OCI-LY7 (cell line): ENCODE measurements around the gene INPP5F. TPM values are rescaled to one million over a fixed set of nuclear protein-coding genes. Genes with fewer than 3 reads are reported as not detected.

ENCODE experiments used
- BruUV-seq: library from RNA; stranded (reverse); fragments of 400-500 nt; replicated peaks from 2 replicates; lab custom pipeline; 2021; lab: Mats Ljungman, UMichigan
- CTCF ChIA-PET: fragments of 300-600 bp; sonication (Branson Sonifier 250); formaldehyde crosslinking; loops from one replicate; lab custom pipeline; 2022; ENCODE audit warnings: antibody characterized with exemption; ENCODE audit not compliant: unreplicated experiment; lab: Charles Lee
- POLR2A ChIA-PET: fragments of 300-600 bp; sonication (Branson Sonifier 250); formaldehyde crosslinking; loops from one replicate; lab custom pipeline; 2022; ENCODE audit warnings: antibody characterized with exemption; lab: Charles Lee
- DNase-seq: peaks from one replicate; pipeline ENCODE4 v3.0.0-alpha.2; 2015; ENCODE audit warnings: low spot score
- H2AFZ ChIP-seq: fragments of 200-600 bp; sonication (generic), shearing (Covaris generic); 2 replicates; pipeline ENCODE4 v1.6.1; 2014; ENCODE audit warnings: mild to moderate bottlenecking, antibody characterized with exemption, low read length, moderate library complexity
- H3K27ac ChIP-seq: fragments of 200-600 bp; sonication (generic); 2 replicates; pipeline ENCODE4 v1.5.1; 2014; ENCODE audit warnings: mixed run types, low read depth, mild to moderate bottlenecking, moderate library complexity, low read length, inconsistent platforms; ENCODE audit not compliant: poor library complexity, severe bottlenecking
- H3K36me3 ChIP-seq: fragments of 200-600 bp; sonication (generic); 2 replicates; pipeline ENCODE4 v1.6.1; 2014; ENCODE audit warnings: mild to moderate bottlenecking, antibody characterized with exemption, low read length, moderate library complexity, mixed read lengths; ENCODE audit not compliant: insufficient read depth
- H3K4me1 ChIP-seq: fragments of 200-600 bp; sonication (generic); 2 replicates; pipeline ENCODE4 v1.5.1; 2014; ENCODE audit warnings: mild to moderate bottlenecking, low read length; ENCODE audit not compliant: insufficient read depth, poor library complexity, severe bottlenecking
- H3K4me2 ChIP-seq: fragments of 200-600 bp; sonication (generic); 2 replicates; pipeline ENCODE4 v1.6.1; 2014; ENCODE audit warnings: mild to moderate bottlenecking, low read length
- H3K4me3 ChIP-seq: fragments of 200-600 bp; sonication (generic); 2 replicates; pipeline ENCODE4 v1.5.1; 2014; ENCODE audit warnings: mild to moderate bottlenecking, low read depth, low read length; ENCODE audit not compliant: poor library complexity, severe bottlenecking
- H3K79me2 ChIP-seq: fragments of 200-600 bp; sonication (generic); 2 replicates; pipeline ENCODE4 v1.6.1; 2016; ENCODE audit warnings: low read depth, mild to moderate bottlenecking, low read length, moderate library complexity, mixed read lengths; ENCODE audit not compliant: insufficient read depth
- H3K9me2 ChIP-seq: fragments of 200-600 bp; sonication (generic); 2 replicates; pipeline ENCODE4 v1.6.1; 2016; ENCODE audit warnings: mild to moderate bottlenecking, low read length, mixed read lengths; ENCODE audit not compliant: insufficient read depth
- H3K9me3 ChIP-seq: fragments of 200-600 bp; sonication (generic); 2 replicates; pipeline ENCODE4 v1.6.1; 2014; ENCODE audit warnings: mild to moderate bottlenecking, mixed run types, low read length, mixed read lengths
- H4K20me1 ChIP-seq: fragments of 200-600 bp; sonication (generic); 2 replicates; pipeline ENCODE4 v1.6.1; 2014; ENCODE audit warnings: mild to moderate bottlenecking, antibody characterized with exemption, low read length, moderate library complexity, mixed read lengths; ENCODE audit not compliant: insufficient read depth
- EZH2phosphoT487 ChIP-seq: fragments of 200-600 bp; sonication (generic); IDR thresholded peaks from 2 replicates; pipeline ENCODE4 v1.6.1; 2018; ENCODE audit warnings: low read depth, borderline replicate concordance, mild to moderate bottlenecking, mixed run types, antibody characterized with exemption, low read length, moderate library complexity, mixed read lengths
- intact Hi-C: fragments of 100-400 bp; cut with micrococcal nuclease; formaldehyde crosslinking; loops from one replicate; pipeline ENCODE4 v1.10.0; 2022; ENCODE audit not compliant: unreplicated experiment
- total RNA-seq, 2 experiments: library from RNA; depleted of rRNA in 1 of 2; stranded (reverse); fragments of >200 nt in 1 of 2; shearing (Covaris generic) in 1 of 2; gene quantifications; 2 replicates each; pipeline ENCODE4 v1.2.3, GENCODE V29; 2014 to 2022
- TF ChIP-seq, protein P1 (sequence below): fragments of 200-600 bp; sonication (generic); conservative IDR thresholded peaks from 2 replicates; pipeline ENCODE4 v1.5.1; 2014; ENCODE audit warnings: mild to moderate bottlenecking, antibody characterized with exemption, low read length, moderate library complexity, mixed read lengths

The INPP5F gene
- total RNA-seq, 2 experiments from 2014 or later: 6.2 to 12.8 TPM

DNA sequence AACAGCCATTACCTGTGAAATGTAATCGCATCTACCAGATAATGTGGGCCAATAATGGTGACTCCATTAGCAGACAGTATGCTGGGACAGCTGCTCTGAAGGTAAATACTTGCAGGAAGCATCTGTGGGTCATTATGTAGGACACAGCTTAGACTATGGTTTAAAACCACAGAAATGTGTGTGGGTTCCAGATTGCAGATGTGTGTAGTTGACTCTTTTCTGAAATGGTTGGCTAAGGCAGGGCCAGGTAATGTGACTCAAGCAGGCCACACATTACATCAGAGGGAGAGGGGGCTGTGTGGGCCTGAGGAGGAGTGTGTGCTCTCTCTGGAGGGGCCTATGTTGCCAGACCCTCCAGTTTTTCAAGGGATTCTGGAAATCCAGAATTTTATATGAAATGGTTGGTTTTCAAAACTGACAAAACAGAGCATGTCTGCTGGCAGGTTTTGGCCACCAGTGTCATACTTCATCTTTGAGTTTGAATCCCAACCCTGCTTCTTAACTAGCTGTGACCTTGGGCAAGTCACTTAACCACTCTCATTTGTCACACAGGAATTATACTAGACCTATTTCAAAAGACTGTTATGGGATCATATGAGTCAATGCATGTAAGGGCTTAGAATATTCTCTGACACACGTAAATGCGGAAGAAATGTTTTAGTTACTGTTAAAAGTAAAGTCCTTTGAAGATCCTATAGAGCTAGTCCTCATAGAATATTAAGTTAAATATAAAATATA is 82.3 kb downstream of the INPP5F start:
- no peak overlapping the region for H2AFZ ChIP-seq
- BruUV-seq: no TSS peak
- no peak overlapping the region for H3K4me2 ChIP-seq
- no peak for TF ChIP-seq EZH2phosphoT487
- TF ChIP-seq, protein P1, sequence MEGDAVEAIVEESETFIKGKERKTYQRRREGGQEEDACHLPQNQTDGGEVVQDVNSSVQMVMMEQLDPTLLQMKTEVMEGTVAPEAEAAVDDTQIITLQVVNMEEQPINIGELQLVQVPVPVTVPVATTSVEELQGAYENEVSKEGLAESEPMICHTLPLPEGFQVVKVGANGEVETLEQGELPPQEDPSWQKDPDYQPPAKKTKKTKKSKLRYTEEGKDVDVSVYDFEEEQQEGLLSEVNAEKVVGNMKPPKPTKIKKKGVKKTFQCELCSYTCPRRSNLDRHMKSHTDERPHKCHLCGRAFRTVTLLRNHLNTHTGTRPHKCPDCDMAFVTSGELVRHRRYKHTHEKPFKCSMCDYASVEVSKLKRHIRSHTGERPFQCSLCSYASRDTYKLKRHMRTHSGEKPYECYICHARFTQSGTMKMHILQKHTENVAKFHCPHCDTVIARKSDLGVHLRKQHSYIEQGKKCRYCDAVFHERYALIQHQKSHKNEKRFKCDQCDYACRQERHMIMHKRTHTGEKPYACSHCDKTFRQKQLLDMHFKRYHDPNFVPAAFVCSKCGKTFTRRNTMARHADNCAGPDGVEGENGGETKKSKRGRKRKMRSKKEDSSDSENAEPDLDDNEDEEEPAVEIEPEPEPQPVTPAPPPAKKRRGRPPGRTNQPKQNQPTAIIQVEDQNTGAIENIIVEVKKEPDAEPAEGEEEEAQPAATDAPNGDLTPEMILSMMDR: no peak
- ChIA-PET POLR2A (no interaction called here), CTCF (no interaction called here)
- DNase-seq: no peak
- no peak overlapping the region for H3K4me3 ChIP-seq
- no peaks in the 10 kb centered on the region for H3K9me3 ChIP-seq
- intact Hi-C loops: no loop called here
- no peak overlapping the region for H3K27ac ChIP-seq
- H3K9me2 ChIP-seq: no peaks in the 10 kb centered on the region
- no peaks in the 10 kb centered on the region for H3K36me3 ChIP-seq
- no peaks in the 10 kb centered on the region for H3K79me2 ChIP-seq
- H4K20me1 ChIP-seq: no peaks in the 10 kb centered on the region
- peaks cover 14% of the 10 kb centered on the region for H3K4me1 ChIP-seq

- H3K36me3 ChIP-seq: no peaks in the 10 kb centered on the region
- peaks cover 14% of the 10 kb centered on the region for H3K4me1 ChIP-seq
- no peak overlapping the region for H3K4me3 ChIP-seq
- CTCF ChIA-PET: no interaction called here
- TF ChIP-seq EZH2phosphoT487: no peak
- TF ChIP-seq, protein P1: no peak
- H3K79me2 ChIP-seq: no peaks in the 10 kb centered on the region
- intact Hi-C loops: no loop called here
- H3K9me2 ChIP-seq: no peaks in the 10 kb centered on the region
- no peak overlapping the region for H2AFZ ChIP-seq
- DNase-seq: no peak
- H3K9me3 ChIP-seq: no peaks in the 10 kb centered on the region
- POLR2A ChIA-PET: interaction anchor here (1.8 kb wide), 1 partner anchor 11 kb away, joined by 6 read pairs; no protein-coding TSS in a partner anchor
- H4K20me1 ChIP-seq: no peaks in the 10 kb centered on the region
- no peak overlapping the region for H3K27ac ChIP-seq
- no TSS peak for BruUV-seq
- H3K4me2 ChIP-seq: no peak overlapping the region
Observed at GRCh38 chr10:119811122-119811521, 85.3 kb downstream of the INPP5F start.

DNA sequence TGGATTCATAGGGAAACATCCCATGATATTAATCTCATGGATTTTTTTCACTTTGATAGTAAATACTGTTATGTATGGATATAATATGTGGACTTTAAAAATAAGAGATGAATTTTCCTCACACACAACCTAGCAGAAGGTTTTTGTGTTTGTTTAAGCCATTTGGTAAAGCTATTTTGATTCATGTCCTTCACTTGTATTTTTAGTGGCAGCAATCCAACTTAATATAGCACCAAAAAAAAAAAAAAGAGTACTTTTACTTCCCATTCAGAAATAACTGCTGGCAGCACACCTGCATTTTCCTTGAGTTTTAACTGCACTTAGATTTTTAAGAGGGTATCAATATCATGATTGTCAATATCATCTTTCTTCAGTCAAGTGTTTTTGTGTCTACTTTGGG is 86.8 kb downstream of the INPP5F start:
- intact Hi-C loops: no loop called here
- Histone ChIP-seq H2AFZ (no peak overlapping the region), H3K79me2 (no peaks in the 10 kb centered on the region), H3K4me3 (no peak overlapping the region), H3K27ac (no peak overlapping the region), H4K20me1 (no peaks in the 10 kb centered on the region), H3K4me2 (peak overlapping the region; percentile 46; the same call in 1 of the 2 replicates), H3K9me2 (no peaks in the 10 kb centered on the region), H3K36me3 (no peaks in the 10 kb centered on the region), H3K4me1 (peaks cover 14% of the 10 kb centered on the region), H3K9me3 (no peaks in the 10 kb centered on the region)
- CTCF ChIA-PET: interaction anchor here (0.9 kb wide), 1 partner anchor 125 kb away, joined by 3 read pairs; no protein-coding TSS in a partner anchor
- DNase-seq: no peak
- TF ChIP-seq, protein P1: no peak
- no peak for TF ChIP-seq EZH2phosphoT487
- POLR2A ChIA-PET: interaction anchor here (0.8 to 1.8 kb wide), 2 partner anchors 10 to 14 kb away, joined by 6 to 7 read pairs; no protein-coding TSS in a partner anchor
- no TSS peak for BruUV-seq
